Neural progenitor cell (in vitro differentiated cells): Measurements from ENCODE around the gene OPRL1.

ENCODE experiments used
- CTCF ChIP-seq: fragments of 200-600 bp; sonication (generic); IDR thresholded peaks from 2 replicates; pipeline ENCODE4 v1.5.1; 2017; ENCODE audit warnings: antibody characterized with exemption, mild to moderate bottlenecking
- EZH2 ChIP-seq: fragments of 200-600 bp; sonication (generic); IDR thresholded peaks from 2 replicates; pipeline ENCODE4 v1.6.1; 2017; ENCODE audit warnings: antibody characterized with exemption, mild to moderate bottlenecking, moderate library complexity
- EZH2phosphoT487 ChIP-seq: fragments of 200-600 bp; sonication (generic); IDR thresholded peaks from 2 replicates; pipeline ENCODE4 v1.6.1; 2017; ENCODE audit warnings: antibody characterized with exemption

- no peak for TF ChIP-seq CTCF
- TF ChIP-seq EZH2phosphoT487 = no peak
- TF ChIP-seq EZH2 = no peak
Observed at GRCh38 chr20:64035933-64036345, 43.9 kb upstream of the OPRL1 start, which contains the start of gene C20orf204.
